SJCRH30 (cell line): Measurements from ENCODE around the gene FRY. TPM values are rescaled to one million over a fixed set of nuclear protein-coding genes. Genes with fewer than 3 reads are reported as not detected.

ENCODE experiments used
- DNase-seq, 2 experiments: peaks; one replicate each; pipeline ENCODE4 v3.0.0-alpha.2; 2015 to 2020
- H3K27ac ChIP-seq: fragments of 250-450 bp; sonication (Bioruptor Pico); 2 replicates; pipeline ENCODE4 v1.5.1; 2020; ENCODE audit warnings: mild to moderate bottlenecking, moderate library complexity
- H3K27me3 ChIP-seq: fragments of 250-450 bp; sonication (Bioruptor Pico); 2 replicates; pipeline ENCODE4 v1.5.1; 2020; ENCODE audit warnings: mild to moderate bottlenecking, moderate library complexity
- H3K36me3 ChIP-seq: fragments of 250-450 bp; sonication (Bioruptor Pico); 2 replicates; pipeline ENCODE4 v1.5.1; 2020; ENCODE audit warnings: mild to moderate bottlenecking, moderate library complexity
- H3K4me1 ChIP-seq: fragments of 250-450 bp; sonication (Bioruptor Pico); 2 replicates; pipeline ENCODE4 v1.5.1; 2020; ENCODE audit warnings: mild to moderate bottlenecking, moderate library complexity
- H3K4me3 ChIP-seq: fragments of 250-450 bp; sonication (Bioruptor Pico); 2 replicates; pipeline ENCODE4 v1.5.1; 2020; ENCODE audit warnings: mild to moderate bottlenecking, moderate library complexity
- H3K9me3 ChIP-seq: fragments of 250-450 bp; sonication (Bioruptor Pico); replicated peaks from 2 replicates; pipeline ENCODE4 v1.5.1; 2020; ENCODE audit warnings: mild to moderate bottlenecking, moderate library complexity
- total RNA-seq: library from RNA; depleted of rRNA; stranded (reverse); fragments of >200 nt; shearing (Covaris generic); gene quantifications from 2 replicates; pipeline ENCODE4 v1.2.3, GENCODE V29; 2014

FRY gene
- total RNA-seq, 1 experiment from 2014 or later, result 3.0 TPM

GRCh38 chr13:32200741-32201140 is 169.2 kb downstream of the FRY start:
- no peaks in the 10 kb centered on the region for H3K36me3 ChIP-seq
- peaks cover 19% of the 10 kb centered on the region for H3K4me1 ChIP-seq
- no peak overlapping the region for H3K27ac ChIP-seq
- no peaks in the 10 kb centered on the region for H3K9me3 ChIP-seq
- no peaks in the 10 kb centered on the region for H3K27me3 ChIP-seq
- no peak for DNase-seq
- H3K4me3 ChIP-seq, result no peak overlapping the region

GRCh38 chr13:32201809-32202208 is 170.2 kb downstream of the FRY start:
- no peak overlapping the region for H3K4me3 ChIP-seq
- peaks cover 24% of the 10 kb centered on the region for H3K4me1 ChIP-seq
- no peak for DNase-seq
- H3K36me3 ChIP-seq, result no peaks in the 10 kb centered on the region
- no peaks in the 10 kb centered on the region for H3K27me3 ChIP-seq
- no peak overlapping the region for H3K27ac ChIP-seq
- no peaks in the 10 kb centered on the region for H3K9me3 ChIP-seq

GRCh38 chr13:32202268-32202667 is 170.7 kb downstream of the FRY start:
- peaks cover 20% of the 10 kb centered on the region for H3K4me1 ChIP-seq
- no peaks in the 10 kb centered on the region for H3K27me3 ChIP-seq
- no peak overlapping the region for H3K27ac ChIP-seq
- no peak overlapping the region for H3K4me3 ChIP-seq
- no peak for DNase-seq
- H3K36me3 ChIP-seq, result no peaks in the 10 kb centered on the region
- H3K9me3 ChIP-seq, result no peaks in the 10 kb centered on the region

- peaks cover 13% of the 10 kb centered on the region for H3K4me1 ChIP-seq
- DNase-seq, result no peak
- H3K36me3 ChIP-seq, result no peaks in the 10 kb centered on the region
Observed at GRCh38 chr13:32203221-32203620, 171.6 kb downstream of the FRY start.

GRCh38 chr13:32203736-32204135 is 172.2 kb downstream of the FRY start:
- Histone ChIP-seq H3K36me3 (no peaks in the 10 kb centered on the region), H3K9me3 (no peaks in the 10 kb centered on the region), H3K27ac (no peak overlapping the region), H3K4me3 (no peak overlapping the region), H3K4me1 (peaks cover 13% of the 10 kb centered on the region), H3K27me3 (no peaks in the 10 kb centered on the region)
- no peak for DNase-seq

More at GRCh38 chr13:32203221-32203620, 171.6 kb downstream of the FRY start:
- Histone ChIP-seq H3K4me3 (no peak overlapping the region), H3K27me3 (no peaks in the 10 kb centered on the region), H3K27ac (no peak overlapping the region), H3K9me3 (no peaks in the 10 kb centered on the region)

- H3K36me3 ChIP-seq, result no peaks in the 10 kb centered on the region
- H3K9me3 ChIP-seq, result no peaks in the 10 kb centered on the region
- H3K27me3 ChIP-seq, result no peaks in the 10 kb centered on the region
- H3K27ac ChIP-seq, result peak overlapping the region; percentile 45
- H3K4me3 ChIP-seq, result no peak overlapping the region
- DNase-seq, result peak; percentile 32 to 58
- H3K4me1 ChIP-seq, result peaks cover 13% of the 10 kb centered on the region
Observed at GRCh38 chr13:32205431-32206096, 174.0 kb downstream of the FRY start.

GRCh38 chr13:32206097-32206740 is 174.6 kb downstream of the FRY start:
- Histone ChIP-seq H3K4me3 (no peak overlapping the region), H3K4me1 (peaks cover 13% of the 10 kb centered on the region), H3K9me3 (no peaks in the 10 kb centered on the region), H3K27ac (peak overlapping the region; percentile 45; the same call in 1 of the 2 replicates), H3K36me3 (no peaks in the 10 kb centered on the region), H3K27me3 (no peaks in the 10 kb centered on the region)
- no peak for DNase-seq

- Histone ChIP-seq H3K27ac (no peak overlapping the region), H3K9me3 (no peaks in the 10 kb centered on the region), H3K4me3 (no peak overlapping the region), H3K4me1 (peaks cover 32% of the 10 kb centered on the region), H3K36me3 (no peaks in the 10 kb centered on the region), H3K27me3 (no peaks in the 10 kb centered on the region)
- DNase-seq, result no peak
Observed at GRCh38 chr13:32208860-32209259, 177.3 kb downstream of the FRY start.

GRCh38 chr13:32209652-32210051 is 178.1 kb downstream of the FRY start:
- Histone ChIP-seq H3K27me3 (no peaks in the 10 kb centered on the region), H3K9me3 (no peaks in the 10 kb centered on the region), H3K27ac (no peak overlapping the region), H3K36me3 (no peaks in the 10 kb centered on the region), H3K4me3 (no peak overlapping the region), H3K4me1 (peaks cover 32% of the 10 kb centered on the region)
- no peak for DNase-seq

GRCh38 chr13:32210101-32210500 is 178.5 kb downstream of the FRY start:
- Histone ChIP-seq H3K4me1 (peaks cover 31% of the 10 kb centered on the region), H3K27ac (no peak overlapping the region), H3K9me3 (no peaks in the 10 kb centered on the region), H3K36me3 (no peaks in the 10 kb centered on the region; the same call in 1 of the 2 replicates), H3K4me3 (no peak overlapping the region), H3K27me3 (no peaks in the 10 kb centered on the region)
- DNase-seq, result no peak

- no peak overlapping the region for H3K4me3 ChIP-seq
- peak; percentile 45 to 65 for DNase-seq
Observed at GRCh38 chr13:32211813-32212212, 180.2 kb downstream of the FRY start.

GRCh38 chr13:32212421-32212820 is 180.8 kb downstream of the FRY start:
- DNase-seq, result peak; percentile 16 to 45
- peak overlapping the region; percentile 36 for H3K27ac ChIP-seq
- H3K9me3 ChIP-seq, result no peaks in the 10 kb centered on the region
- H3K4me3 ChIP-seq, result no peak overlapping the region
- no peaks in the 10 kb centered on the region; the same call in 1 of the 2 replicates for H3K36me3 ChIP-seq
- peaks cover 19% of the 10 kb centered on the region for H3K4me1 ChIP-seq
- no peaks in the 10 kb centered on the region for H3K27me3 ChIP-seq

More at GRCh38 chr13:32211813-32212212, 180.2 kb downstream of the FRY start:
- Histone ChIP-seq H3K4me1 (peaks cover 19% of the 10 kb centered on the region), H3K9me3 (no peaks in the 10 kb centered on the region), H3K27ac (peak overlapping the region; percentile 36), H3K27me3 (no peaks in the 10 kb centered on the region), H3K36me3 (no peaks in the 10 kb centered on the region; the same call in 1 of the 2 replicates)

GRCh38 chr13:32213626-32214025 is 182.1 kb downstream of the FRY start:
- Histone ChIP-seq H3K9me3 (no peaks in the 10 kb centered on the region), H3K27ac (no peak overlapping the region), H3K4me3 (no peak overlapping the region), H3K36me3 (no peaks in the 10 kb centered on the region; the same call in 1 of the 2 replicates), H3K4me1 (peaks cover 19% of the 10 kb centered on the region), H3K27me3 (no peaks in the 10 kb centered on the region)
- no peak for DNase-seq

GRCh38 chr13:32214071-32214470 is 182.5 kb downstream of the FRY start:
- Histone ChIP-seq H3K9me3 (no peaks in the 10 kb centered on the region), H3K4me1 (peaks cover 19% of the 10 kb centered on the region), H3K27me3 (no peaks in the 10 kb centered on the region), H3K36me3 (no peaks in the 10 kb centered on the region; the same call in 1 of the 2 replicates), H3K4me3 (no peak overlapping the region), H3K27ac (no peak overlapping the region)
- DNase-seq, result no peak

GRCh38 chr13:32216281-32216680 is 184.7 kb downstream of the FRY start:
- Histone ChIP-seq H3K27me3 (no peaks in the 10 kb centered on the region), H3K27ac (no peak overlapping the region), H3K36me3 (no peaks in the 10 kb centered on the region; the same call in 1 of the 2 replicates), H3K4me3 (no peak overlapping the region), H3K9me3 (no peaks in the 10 kb centered on the region), H3K4me1 (peaks cover 19% of the 10 kb centered on the region)
- no peak for DNase-seq
